Ascending aorta (tissue), 2 donors: ENCODE results near the gene RCAN3. TPM values are rescaled to one million over a fixed set of nuclear protein-coding genes. Genes with fewer than 3 reads are reported as not detected.
"Not testable (repeated sequence)": the region's sequence is repeated elsewhere in the genome, so short reads cannot be mapped to it uniquely, and the experiment has no call there.

Experiments used
- DNase-seq, 2 donors: peaks; one replicate each; pipeline ENCODE4 v3.0.0-alpha.2; 2019; ENCODE audit warnings: low spot score in 2 of 2
- H3K27ac ChIP-seq, 2 donors: fragments of 200-600 bp; sonication (generic); one replicate each; pipeline ENCODE4 v1.5.1; 2016 to 2017; ENCODE audit warnings: mild to moderate bottlenecking in 1 of 2
- H3K27me3 ChIP-seq: fragments of 200-600 bp; sonication (generic); one replicate; pipeline ENCODE4 v1.5.1; 2017
- H3K36me3 ChIP-seq, 2 donors: fragments of 200-600 bp; sonication (generic); one replicate each; pipeline ENCODE4 v1.5.1; 2016
- H3K4me1 ChIP-seq, 2 donors: fragments of 200-600 bp; sonication (generic); one replicate each; pipeline ENCODE4 v1.5.1; 2016 to 2017; ENCODE audit warnings: mild to moderate bottlenecking in 1 of 2
- H3K4me3 ChIP-seq, 2 donors: fragments of 200-600 bp; sonication (generic); one replicate each; pipeline ENCODE4 v1.5.1; 2016 to 2017; ENCODE audit warnings: mild to moderate bottlenecking in 1 of 2
- H3K9me3 ChIP-seq, 2 donors: fragments of 200-600 bp; sonication (generic); one replicate each; pipeline ENCODE4 v1.5.1; 2016
- CTCF ChIP-seq, 3 experiments: fragments of 200-600 bp in 2 of 3; fragments of 450-650 bp in 1 of 3; sonication (generic) in 2 of 3; IDR thresholded peaks; one replicate each; pipeline ENCODE4 v1.5.1; 2016 to 2019; ENCODE audit warnings: antibody characterized with exemption in 3 of 3, mild to moderate bottlenecking in 1 of 3, moderate library complexity in 1 of 3
- intact Hi-C: fragments of 100-400 bp; cut with DNase I; formaldehyde crosslinking; loops from one replicate; pipeline ENCODE4 v1.15.1; 2023
- total RNA-seq: library from RNA; depleted of rRNA; stranded (reverse); fragments of >200 nt; gene quantifications from one replicate; pipeline ENCODE4 v1.1.0, GENCODE V29; 2016

Gene RCAN3
- total RNA-seq, 1 donor from 2014 or later, result 2.0 TPM

GRCh38 chr1:24484199-24484598, 18.4 kb upstream of the RCAN3 start:
- intact Hi-C loops, result no loop called here

GRCh38 chr1:24486331-24487065, 16.1 kb upstream of the RCAN3 start:
- no peak overlapping the region for H3K27ac ChIP-seq
- no peak for DNase-seq
- TF ChIP-seq CTCF (IDR thresholded peaks at IDR 0.05), result no peak
- no peaks in the 10 kb centered on the region for H3K9me3 ChIP-seq
- intact Hi-C loops, result no loop called here
- H3K4me1 ChIP-seq, result no peaks in the 10 kb centered on the region
- H3K27me3 ChIP-seq, result no peaks in the 10 kb centered on the region
- H3K36me3 ChIP-seq, result no peaks in the 10 kb centered on the region
- H3K4me3 ChIP-seq, result no peak overlapping the region

More at GRCh38 chr1:24484199-24484598, 18.4 kb upstream of the RCAN3 start:
- Histone ChIP-seq H3K27ac (no peak overlapping the region), H3K4me3 (no peak overlapping the region), H3K36me3 (no peaks in the 10 kb centered on the region), H3K27me3 (no peaks in the 10 kb centered on the region), H3K9me3 (no peaks in the 10 kb centered on the region), H3K4me1 (no peaks in the 10 kb centered on the region)
- no peak for TF ChIP-seq CTCF (IDR thresholded peaks at IDR 0.05)
- DNase-seq, result no peak

- H3K36me3 ChIP-seq, result no peaks in the 10 kb centered on the region
- no peaks in the 10 kb centered on the region for H3K27me3 ChIP-seq
- intact Hi-C loops, result no loop called here
- no peak overlapping the region for H3K4me3 ChIP-seq
- H3K27ac ChIP-seq, result no peak overlapping the region
- DNase-seq, result no peak
- no peaks in the 10 kb centered on the region for H3K9me3 ChIP-seq
- H3K4me1 ChIP-seq, result no peaks in the 10 kb centered on the region
- no peak for TF ChIP-seq CTCF (IDR thresholded peaks at IDR 0.05)
Measured at GRCh38 chr1:24487455-24487854, 15.2 kb upstream of the RCAN3 start.

GRCh38 chr1:24488159-24488558, 14.5 kb upstream of the RCAN3 start:
- H3K9me3 ChIP-seq, H3K4me3 ChIP-seq, H3K27me3 ChIP-seq, intact Hi-C loops, DNase-seq, H3K27ac ChIP-seq, H3K36me3 ChIP-seq, H3K4me1 ChIP-seq: not testable (repeated sequence)

DNA sequence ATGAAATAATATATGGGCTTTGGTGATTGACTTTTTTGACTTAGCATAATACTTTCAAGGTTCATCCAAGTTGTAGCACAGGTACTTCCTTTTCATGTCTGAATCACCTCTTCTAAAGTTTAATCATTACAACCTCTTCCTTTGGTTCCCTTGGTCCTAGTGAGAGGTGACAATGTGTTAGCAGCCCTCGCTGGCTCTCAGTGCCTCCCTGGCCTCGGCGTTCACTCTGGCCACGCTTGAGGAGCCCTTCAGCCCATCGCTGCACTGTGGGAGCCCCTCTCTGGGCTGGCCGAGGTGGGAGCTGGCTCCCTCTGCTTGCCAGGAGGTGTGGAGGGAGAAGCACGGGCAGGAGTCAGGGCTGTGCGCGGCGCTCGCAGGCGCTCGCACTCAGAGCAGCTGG, 13.0 kb upstream of the RCAN3 start:
- no peaks in the 10 kb centered on the region for H3K9me3 ChIP-seq
- no peak overlapping the region for H3K27ac ChIP-seq
- H3K4me3 ChIP-seq, result no peak overlapping the region
- no peaks in the 10 kb centered on the region for H3K36me3 ChIP-seq
- no peaks in the 10 kb centered on the region for H3K27me3 ChIP-seq
- DNase-seq, result no peak
- H3K4me1 ChIP-seq, result no peaks in the 10 kb centered on the region
- intact Hi-C loops, result no loop called here
- TF ChIP-seq CTCF (IDR thresholded peaks at IDR 0.05), result no peak

DNA sequence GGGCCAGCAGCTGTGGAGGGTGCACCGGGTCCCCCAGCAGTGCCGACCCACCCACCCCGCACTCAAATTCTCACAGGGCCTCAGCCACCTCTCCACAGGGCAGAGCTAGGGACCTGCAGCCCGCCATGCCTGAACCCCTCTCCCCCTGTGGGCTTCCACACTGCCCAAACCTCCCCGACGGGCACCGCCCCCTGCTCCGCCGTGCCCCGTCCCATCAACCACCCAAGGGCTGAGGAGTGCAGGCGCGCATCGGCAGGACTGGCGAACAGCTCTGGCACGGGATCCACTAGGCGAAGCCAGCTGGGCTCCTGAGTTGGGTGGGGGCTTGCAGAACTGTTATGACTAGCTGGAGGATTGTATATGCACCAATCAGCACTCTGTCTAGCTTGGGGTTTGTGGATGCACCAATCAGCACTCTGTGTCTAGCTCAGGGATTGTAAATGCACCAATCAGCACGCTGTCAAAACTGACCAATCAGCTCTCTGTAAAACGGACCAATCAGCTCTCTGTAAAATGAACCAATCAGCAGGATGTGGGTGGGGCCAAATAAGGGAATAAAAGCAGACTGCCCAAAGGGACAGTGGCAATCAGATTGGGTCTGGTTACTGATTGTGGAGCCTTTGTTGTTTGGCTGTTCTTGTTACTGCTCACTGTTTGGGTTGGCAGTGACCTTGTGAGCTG, 12.4 kb upstream of the RCAN3 start:
- no peak for DNase-seq
- no peaks in the 10 kb centered on the region for H3K36me3 ChIP-seq
- no peaks in the 10 kb centered on the region for H3K9me3 ChIP-seq
- H3K4me3 ChIP-seq, result no peak overlapping the region
- H3K27ac ChIP-seq, result no peak overlapping the region
- intact Hi-C loops, result no loop called here
- no peaks in the 10 kb centered on the region for H3K4me1 ChIP-seq
- no peak for TF ChIP-seq CTCF (IDR thresholded peaks at IDR 0.05)
- H3K27me3 ChIP-seq, result no peaks in the 10 kb centered on the region
